Coronary artery (tissue), 2 donors: ENCODE data around the gene MAST1.
A peak's percentile ranks its signal among the peaks of the same experiment; 100 is the strongest.

ENCODE experiments used
- DNase-seq: peaks from one replicate; pipeline ENCODE4 v3.0.0-alpha.2; 2017; ENCODE audit warnings: low spot score
- H3K27ac ChIP-seq, 2 donors: fragments of 200-600 bp; sonication (generic); one replicate each; pipeline ENCODE4 v1.5.1; 2016 to 2019
- H3K4me3 ChIP-seq: fragments of 200-600 bp; sonication (generic); 2 replicates; pipeline ENCODE4 v1.5.1; 2016; ENCODE audit warnings: mild to moderate bottlenecking, moderate library complexity
- TF ChIP-seq, protein P1 (sequence below): fragments of 200-600 bp; sonication (generic); IDR thresholded peaks from one replicate; pipeline ENCODE4 v1.5.1; 2019; ENCODE audit warnings: antibody characterized with exemption

MAST1 gene

DNA sequence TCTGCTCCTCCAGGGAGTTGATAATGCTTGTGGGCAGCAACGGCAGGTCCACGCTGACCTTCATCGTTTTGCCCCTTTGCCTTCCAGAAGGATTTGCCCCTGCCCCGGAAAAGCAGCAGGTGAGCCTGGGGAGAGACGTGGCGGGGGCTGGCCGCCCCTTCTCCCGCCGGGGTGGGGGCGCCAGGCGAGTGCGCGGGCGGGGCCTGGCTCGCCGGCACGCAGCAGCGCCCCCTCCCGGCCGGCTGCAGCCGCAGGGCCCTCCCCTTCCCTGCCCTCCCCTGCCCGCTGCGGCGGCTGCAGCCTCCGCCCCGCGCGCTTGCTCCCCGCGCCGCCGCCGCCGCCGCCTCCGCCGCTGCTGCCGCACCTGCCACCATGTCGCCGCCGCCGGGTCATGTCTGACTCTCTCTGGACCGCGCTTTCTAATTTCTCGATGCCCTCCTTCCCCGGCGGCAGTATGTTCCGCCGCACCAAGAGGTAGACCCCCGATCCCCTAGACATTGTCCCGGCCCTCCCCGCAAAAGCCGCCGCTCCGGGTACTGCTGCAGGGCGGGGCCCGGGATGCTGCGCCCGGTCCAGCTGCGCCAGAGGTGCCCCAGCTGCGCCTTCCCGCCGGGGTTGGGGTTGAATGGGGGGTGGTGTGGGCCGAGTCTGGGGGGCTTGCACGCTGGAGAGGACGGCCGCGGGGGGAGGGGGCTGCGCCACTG is at the start of gene MAST1:
Gene MAST1, plus strand, starts transcription at position 334 of the 704 bp plus-strand sequence. Its CDS starts 58 bp downstream, at position 392.
- Histone ChIP-seq H3K27ac (no peak within 1 kb of the TSS), H3K4me3 (peak within 1 kb of the TSS; percentile 54)
- no peak for DNase-seq
- TF ChIP-seq, protein P1, sequence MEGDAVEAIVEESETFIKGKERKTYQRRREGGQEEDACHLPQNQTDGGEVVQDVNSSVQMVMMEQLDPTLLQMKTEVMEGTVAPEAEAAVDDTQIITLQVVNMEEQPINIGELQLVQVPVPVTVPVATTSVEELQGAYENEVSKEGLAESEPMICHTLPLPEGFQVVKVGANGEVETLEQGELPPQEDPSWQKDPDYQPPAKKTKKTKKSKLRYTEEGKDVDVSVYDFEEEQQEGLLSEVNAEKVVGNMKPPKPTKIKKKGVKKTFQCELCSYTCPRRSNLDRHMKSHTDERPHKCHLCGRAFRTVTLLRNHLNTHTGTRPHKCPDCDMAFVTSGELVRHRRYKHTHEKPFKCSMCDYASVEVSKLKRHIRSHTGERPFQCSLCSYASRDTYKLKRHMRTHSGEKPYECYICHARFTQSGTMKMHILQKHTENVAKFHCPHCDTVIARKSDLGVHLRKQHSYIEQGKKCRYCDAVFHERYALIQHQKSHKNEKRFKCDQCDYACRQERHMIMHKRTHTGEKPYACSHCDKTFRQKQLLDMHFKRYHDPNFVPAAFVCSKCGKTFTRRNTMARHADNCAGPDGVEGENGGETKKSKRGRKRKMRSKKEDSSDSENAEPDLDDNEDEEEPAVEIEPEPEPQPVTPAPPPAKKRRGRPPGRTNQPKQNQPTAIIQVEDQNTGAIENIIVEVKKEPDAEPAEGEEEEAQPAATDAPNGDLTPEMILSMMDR, result no peak

DNA sequence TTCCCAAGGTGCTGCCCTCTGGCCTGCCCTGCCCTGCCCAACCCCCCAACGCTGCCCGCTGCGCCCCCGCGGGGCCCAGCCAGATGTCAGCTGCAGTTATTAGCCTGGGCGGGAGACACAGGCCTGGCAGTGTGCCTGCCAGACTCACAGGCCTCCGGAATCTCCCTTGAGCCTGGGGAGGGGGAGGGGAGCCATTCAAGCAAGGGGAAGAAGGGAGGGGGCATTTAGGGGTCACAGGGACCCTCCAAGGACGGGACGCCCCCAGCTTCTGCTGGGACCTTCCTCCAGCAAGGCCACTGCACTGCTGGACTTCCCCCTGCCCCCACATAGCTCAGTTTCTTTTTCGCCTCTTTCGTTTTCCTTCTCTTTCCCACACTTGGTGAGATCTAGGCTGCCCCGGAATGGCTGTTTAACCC is 49.6 kb upstream of the MAST1 start:
- peak; percentile 90 for DNase-seq

DNA sequence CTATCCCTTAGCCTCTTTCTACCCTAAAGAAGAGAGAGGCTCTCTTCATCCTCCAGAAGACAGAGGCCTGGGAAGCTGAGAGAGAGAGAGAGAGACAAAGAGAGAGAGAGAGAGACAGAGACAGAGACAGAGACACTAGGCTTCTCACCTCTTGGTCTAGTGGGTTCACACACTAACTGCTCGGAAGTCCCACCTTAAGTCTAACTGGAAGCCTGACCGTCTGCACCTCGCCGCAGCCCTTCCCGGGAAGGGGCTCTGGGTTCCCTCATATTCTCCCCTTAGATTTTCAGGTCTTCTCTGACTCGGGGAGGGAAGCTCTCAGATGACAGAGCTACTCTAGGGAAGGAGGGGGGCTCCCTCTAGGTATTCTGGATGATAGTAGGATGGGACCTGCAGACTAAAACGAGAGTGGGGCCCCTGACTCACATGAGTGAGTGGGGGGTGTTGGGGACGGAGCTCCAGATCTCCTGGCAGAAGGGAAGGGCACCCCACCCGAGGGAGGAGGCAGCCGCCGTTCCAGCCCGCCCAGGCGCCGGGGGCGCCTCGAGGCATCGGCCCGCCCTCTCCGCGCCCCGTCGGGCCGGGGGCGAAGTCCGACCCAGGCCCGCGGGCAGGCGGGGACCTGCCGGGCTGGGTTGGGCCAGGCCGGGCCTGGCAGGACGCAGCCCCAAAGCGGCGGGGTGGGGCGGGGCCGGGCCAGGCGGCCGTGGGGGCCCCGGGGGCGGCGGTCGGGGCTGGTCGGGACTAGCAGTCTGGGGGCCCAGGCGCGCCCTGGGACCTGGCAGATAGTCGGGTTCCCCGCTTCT is 49.0 kb upstream of the MAST1 start:
- H3K4me3 ChIP-seq, result peak overlapping the region; percentile 97
- peak overlapping the region; percentile 97 to 99 for H3K27ac ChIP-seq
- TF ChIP-seq, protein P1, result no peak
- no peak for DNase-seq

More for the DNA sequence above, 49.6 kb upstream of the MAST1 start:
- TF ChIP-seq, protein P1, result no peak
- Histone ChIP-seq H3K27ac (peak overlapping the region; percentile 97 to 99), H3K4me3 (peak overlapping the region; percentile 97)

DNA sequence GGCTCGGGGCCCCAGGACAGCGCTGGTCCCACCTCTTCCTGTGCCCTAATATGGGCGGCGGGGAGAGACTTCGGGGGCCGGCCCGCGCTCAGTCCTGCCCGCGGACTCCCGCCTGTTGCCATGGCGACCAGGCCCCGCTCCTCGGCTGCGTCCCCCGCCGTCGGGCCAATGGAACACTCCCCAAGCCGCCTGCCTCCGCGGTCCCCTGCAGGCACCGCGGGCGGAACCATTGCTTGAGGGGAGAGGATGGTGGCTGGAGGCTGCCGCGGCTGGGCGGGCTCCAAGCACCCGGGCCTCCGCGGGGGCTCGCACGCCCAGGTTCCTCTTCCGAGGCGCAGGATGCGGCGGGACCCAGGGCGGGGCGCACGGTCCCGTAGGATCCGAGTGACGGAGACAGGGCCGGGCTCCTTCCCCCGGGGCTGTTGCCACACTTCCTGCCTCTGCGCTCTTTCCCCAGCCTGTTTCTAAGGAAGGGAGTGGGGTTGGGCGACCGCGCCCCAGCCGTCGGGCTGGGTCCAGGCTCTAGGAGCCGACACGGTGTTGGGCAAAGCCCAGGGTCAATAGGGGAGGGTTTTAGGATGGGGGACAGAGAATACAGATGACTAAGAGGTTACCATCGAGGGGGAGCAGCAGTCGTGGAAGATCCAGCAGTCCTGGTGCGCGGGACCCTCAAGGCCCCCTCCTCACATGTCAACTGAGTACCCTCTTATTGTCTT is 48.3 kb upstream of the MAST1 start:
- TF ChIP-seq, protein P1, result no peak
- peak; percentile 99 for DNase-seq
- Histone ChIP-seq H3K4me3 (peak overlapping the region; percentile 97), H3K27ac (peak overlapping the region; percentile 97 to 99)

DNA sequence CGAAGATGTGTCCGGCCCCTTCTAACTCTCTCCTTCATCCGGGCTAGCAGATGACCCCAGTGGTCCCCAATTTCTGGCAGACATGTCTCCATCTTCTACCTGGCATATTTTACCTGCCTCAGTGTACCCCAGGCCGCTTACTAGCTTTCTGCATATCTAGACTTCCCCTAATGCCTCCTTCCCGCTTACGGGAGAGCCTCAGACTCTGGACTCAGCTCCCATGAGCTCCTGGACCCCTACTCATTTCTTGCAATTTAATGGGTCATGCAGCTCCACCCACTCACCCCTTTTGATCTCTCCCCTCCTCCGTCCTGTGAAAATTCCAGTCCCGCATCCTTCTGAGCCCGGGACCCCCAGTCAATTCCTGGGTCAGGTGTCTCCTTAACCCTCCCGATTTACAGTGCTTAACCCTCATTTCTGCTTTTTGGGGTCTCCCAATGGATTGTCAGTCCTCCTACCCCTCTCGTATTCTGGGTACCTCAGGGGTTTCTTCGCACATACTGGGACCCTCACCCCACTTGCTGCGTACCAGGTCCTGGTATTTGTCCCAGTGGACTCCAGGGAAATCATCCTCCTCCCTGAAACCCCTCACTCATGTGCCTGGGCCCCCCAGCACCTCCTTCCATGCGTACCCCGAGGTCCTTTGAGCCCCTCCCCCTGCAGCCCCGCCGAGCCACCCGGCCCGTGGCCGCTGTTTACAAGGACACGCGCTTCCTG is 47.5 kb upstream of the MAST1 start:
- TF ChIP-seq, protein P1, result no peak
- H3K4me3 ChIP-seq, result peak overlapping the region; percentile 97
- no peak for DNase-seq
- H3K27ac ChIP-seq, result peak overlapping the region; percentile 97 to 99

DNA sequence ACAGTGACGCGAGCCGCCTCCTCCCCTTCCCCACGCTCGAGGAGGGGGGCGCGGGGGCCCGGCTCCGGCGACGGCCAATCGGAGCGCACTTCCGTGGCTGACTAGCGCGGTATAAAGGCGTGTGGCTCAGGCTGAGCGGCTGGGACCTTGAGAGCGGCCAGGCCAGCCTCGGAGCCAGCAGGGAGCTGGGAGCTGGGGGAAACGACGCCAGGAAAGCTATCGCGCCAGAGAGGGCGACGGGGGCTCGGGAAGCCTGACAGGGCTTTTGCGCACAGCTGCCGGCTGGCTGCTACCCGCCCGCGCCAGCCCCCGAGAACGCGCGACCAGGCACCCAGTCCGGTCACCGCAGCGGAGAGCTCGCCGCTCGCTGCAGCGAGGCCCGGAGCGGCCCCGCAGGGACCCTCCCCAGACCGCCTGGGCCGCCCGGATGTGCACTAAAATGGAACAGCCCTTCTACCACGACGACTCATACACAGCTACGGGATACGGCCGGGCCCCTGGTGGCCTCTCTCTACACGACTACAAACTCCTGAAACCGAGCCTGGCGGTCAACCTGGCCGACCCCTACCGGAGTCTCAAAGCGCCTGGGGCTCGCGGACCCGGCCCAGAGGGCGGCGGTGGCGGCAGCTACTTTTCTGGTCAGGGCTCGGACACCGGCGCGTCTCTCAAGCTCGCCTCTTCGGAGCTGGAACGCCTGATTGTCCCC is 46.8 kb upstream of the MAST1 start, which contains the start of gene JUNB:
Gene JUNB, plus strand, starts transcription at position 142 of the 706 bp plus-strand sequence. Its CDS starts 286 bp downstream, at position 428.
- Histone ChIP-seq H3K27ac (peak within 1 kb of the TSS; percentile 97 to 99), H3K4me3 (peak within 1 kb of the TSS; percentile 97)
- TF ChIP-seq, protein P1, result no peak
- peak; percentile 99 for DNase-seq
